Measurements from ENCODE around the gene CYB561. TPM values are rescaled to one million over a fixed set of nuclear protein-coding genes. Genes with fewer than 3 reads are reported as not detected.

CYB561 gene
- total and polyA plus RNA-seq, 2 donors (not counting 1 experiment from before 2014, with no cell fraction given): 3.5 to 4.9 TPM

DNA sequence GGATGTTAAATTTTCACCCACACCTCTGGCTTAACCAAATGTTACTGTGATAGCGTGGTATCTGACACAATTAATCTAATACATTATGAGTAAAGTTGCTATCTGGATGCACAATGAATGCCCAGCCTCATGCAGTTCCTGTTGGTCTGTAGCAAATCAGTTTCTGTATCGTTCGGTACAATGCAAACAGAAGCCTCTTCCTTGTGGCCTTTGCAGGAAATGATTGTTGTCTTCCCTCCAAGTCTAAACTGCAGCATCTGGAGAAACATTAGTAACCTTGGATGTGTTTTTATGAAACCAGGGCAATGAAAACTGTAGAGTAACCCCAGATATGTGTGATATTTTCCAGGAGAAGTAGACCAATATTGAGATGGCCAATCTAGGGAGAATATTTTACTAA, 46.8 kb downstream of the CYB561 start:
- H3K27ac ChIP-seq (ENCODE audit: low read length in 2 of 2): no peak overlapping the region
- TF ChIP-seq, protein P1, sequence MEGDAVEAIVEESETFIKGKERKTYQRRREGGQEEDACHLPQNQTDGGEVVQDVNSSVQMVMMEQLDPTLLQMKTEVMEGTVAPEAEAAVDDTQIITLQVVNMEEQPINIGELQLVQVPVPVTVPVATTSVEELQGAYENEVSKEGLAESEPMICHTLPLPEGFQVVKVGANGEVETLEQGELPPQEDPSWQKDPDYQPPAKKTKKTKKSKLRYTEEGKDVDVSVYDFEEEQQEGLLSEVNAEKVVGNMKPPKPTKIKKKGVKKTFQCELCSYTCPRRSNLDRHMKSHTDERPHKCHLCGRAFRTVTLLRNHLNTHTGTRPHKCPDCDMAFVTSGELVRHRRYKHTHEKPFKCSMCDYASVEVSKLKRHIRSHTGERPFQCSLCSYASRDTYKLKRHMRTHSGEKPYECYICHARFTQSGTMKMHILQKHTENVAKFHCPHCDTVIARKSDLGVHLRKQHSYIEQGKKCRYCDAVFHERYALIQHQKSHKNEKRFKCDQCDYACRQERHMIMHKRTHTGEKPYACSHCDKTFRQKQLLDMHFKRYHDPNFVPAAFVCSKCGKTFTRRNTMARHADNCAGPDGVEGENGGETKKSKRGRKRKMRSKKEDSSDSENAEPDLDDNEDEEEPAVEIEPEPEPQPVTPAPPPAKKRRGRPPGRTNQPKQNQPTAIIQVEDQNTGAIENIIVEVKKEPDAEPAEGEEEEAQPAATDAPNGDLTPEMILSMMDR (IDR thresholded peaks at IDR 0.05): no peak
- no peak for TF ChIP-seq EZH2 (IDR thresholded peaks at IDR 0.05; ENCODE audit: borderline replicate concordance, insufficient read depth, low read depth, low read length, poor library complexity, severe bottlenecking)
- peaks cover 13 to 14% of the 10 kb centered on the region in 2 donors for H3K4me1 ChIP-seq (ENCODE audit: control insufficient read depth in 2 of 2, insufficient read depth in 2 of 2, low read length in 2 of 2)
- ChIA-PET CTCF (no interaction called here), POLR2A (no interaction called here)
- H4K20me1 ChIP-seq (ENCODE audit: control insufficient read depth, insufficient read depth, low read length, poor library complexity, severe bottlenecking): no peaks in the 10 kb centered on the region
- no peak overlapping the region for H2AFZ ChIP-seq (ENCODE audit: insufficient read depth, low read depth, low read length, poor library complexity, severe bottlenecking)
- H3K36me3 ChIP-seq (replicated peaks in 1 of 2; ENCODE audit: control extremely low read depth in 1 of 2, control insufficient read depth in 1 of 2, extremely low read depth in 1 of 2, insufficient read depth in 2 of 2, low read length in 1 of 2): peaks cover 2 to 4% of the 10 kb centered on the region in 2 experiments
- H3K4me2 ChIP-seq (replicated peaks; ENCODE audit: low read depth, low read length, poor library complexity, severe bottlenecking): peak overlapping the region; percentile 17
- no peaks in the 10 kb centered on the region for H3K79me2 ChIP-seq (ENCODE audit: control insufficient read depth, insufficient read depth, low read length)
- H3K27me3 ChIP-seq (replicated peaks in 1 of 4; ENCODE audit: control extremely low read depth in 1 of 4, control insufficient read depth in 3 of 4, insufficient read depth in 4 of 4, low read length in 3 of 4): no peaks in the 10 kb centered on the region
- intact Hi-C loops (cut with micrococcal nuclease): no loop called here
- Mint-ChIP-seq H3K27ac (no peak overlapping the region), H3K4me1 (peaks cover 18% of the 10 kb centered on the region), H3K4me3 (no peak overlapping the region), H3K27me3 (no peaks in the 10 kb centered on the region), H3K9me3 (ENCODE audit: insufficient read depth) (no peaks in the 10 kb centered on the region)
- ATAC-seq (ENCODE audit: low read depth) (no peak), DNase-seq (no peak)
- WGBS (ENCODE audit: insufficient coverage): 35% methylated on average over 2 of the region's 3 CpGs
- peak overlapping the region; percentile 11 for H3K9ac ChIP-seq (ENCODE audit: low read length)
- no peaks in the 10 kb centered on the region for H3K9me3 ChIP-seq (ENCODE audit: control extremely low read depth in 1 of 3, control insufficient read depth in 2 of 3, insufficient read depth in 1 of 3, low read length in 2 of 3)
- H3K4me3 ChIP-seq (ENCODE audit: control extremely low read depth in 1 of 5, extremely low read depth in 1 of 5, insufficient read depth in 1 of 5, low read depth in 2 of 5, low read length in 4 of 5): no peak overlapping the region

DNA sequence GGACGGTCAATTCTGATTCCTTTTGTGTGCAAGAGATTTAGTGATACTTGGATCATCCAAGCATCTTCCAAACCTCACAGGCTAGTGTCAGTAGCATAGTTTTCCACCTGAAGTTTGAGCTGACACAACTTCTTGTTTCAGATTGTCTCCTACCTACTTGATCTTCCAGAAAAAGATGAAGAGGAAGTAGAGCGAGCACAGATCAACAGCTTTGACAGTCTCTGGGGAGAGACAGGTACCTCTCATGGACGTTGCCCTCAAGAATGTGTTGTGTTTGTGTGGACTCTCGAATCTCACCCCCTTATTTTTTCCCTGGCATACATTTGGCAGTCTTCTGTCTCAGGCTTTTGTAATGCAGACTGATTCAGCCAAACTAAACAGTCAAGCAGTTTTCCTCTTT, 47.4 kb downstream of the CYB561 start:
- H3K4me1 Mint-ChIP-seq: peaks cover 18% of the 10 kb centered on the region
- H3K4me2 ChIP-seq (replicated peaks; ENCODE audit: low read depth, low read length, poor library complexity, severe bottlenecking): peak overlapping the region; percentile 17
- intact Hi-C loops (cut with micrococcal nuclease): no loop called here
- H3K9me3 ChIP-seq (ENCODE audit: control extremely low read depth in 1 of 3, control insufficient read depth in 2 of 3, insufficient read depth in 1 of 3, low read length in 2 of 3): no peaks in the 10 kb centered on the region
- ATAC-seq (ENCODE audit: low read depth) (peak; percentile 33), DNase-seq (peak; percentile 28)
- H3K79me2 ChIP-seq (ENCODE audit: control insufficient read depth, insufficient read depth, low read length): no peaks in the 10 kb centered on the region
- H3K4me3 ChIP-seq (ENCODE audit: control extremely low read depth in 1 of 5, extremely low read depth in 1 of 5, insufficient read depth in 1 of 5, low read depth in 2 of 5, low read length in 4 of 5): no peak overlapping the region
- peaks cover 13 to 14% of the 10 kb centered on the region in 2 donors for H3K4me1 ChIP-seq (ENCODE audit: control insufficient read depth in 2 of 2, insufficient read depth in 2 of 2, low read length in 2 of 2)
- H3K27me3 Mint-ChIP-seq: no peaks in the 10 kb centered on the region
- peak overlapping the region; percentile 11 for H2AFZ ChIP-seq (ENCODE audit: insufficient read depth, low read depth, low read length, poor library complexity, severe bottlenecking)
- H3K27me3 ChIP-seq (replicated peaks in 1 of 4; ENCODE audit: control extremely low read depth in 1 of 4, control insufficient read depth in 3 of 4, insufficient read depth in 4 of 4, low read length in 3 of 4): no peaks in the 10 kb centered on the region
- H3K9me3 Mint-ChIP-seq (ENCODE audit: insufficient read depth): no peaks in the 10 kb centered on the region
- WGBS (ENCODE audit: insufficient coverage): no CpG with 5 or more reads among the region's 4 CpGs
- H3K27ac Mint-ChIP-seq: peak overlapping the region; percentile 2
- H3K4me3 Mint-ChIP-seq: no peak overlapping the region
- H4K20me1 ChIP-seq (ENCODE audit: control insufficient read depth, insufficient read depth, low read length, poor library complexity, severe bottlenecking): no peaks in the 10 kb centered on the region
- ChIA-PET POLR2A (no interaction called here), CTCF (interaction anchor here (2.2 kb wide), 1 partner anchor 8 kb away, joined by 11 read pairs; no protein-coding TSS in a partner anchor)
- H3K9ac ChIP-seq (ENCODE audit: low read length): peak overlapping the region; percentile 11
- no peak for TF ChIP-seq EZH2 (IDR thresholded peaks at IDR 0.05; ENCODE audit: borderline replicate concordance, insufficient read depth, low read depth, low read length, poor library complexity, severe bottlenecking)
- TF ChIP-seq, protein P1 (IDR thresholded peaks at IDR 0.05): no peak
- H3K27ac ChIP-seq (ENCODE audit: low read length in 2 of 2): no peak overlapping the region
- H3K36me3 ChIP-seq (replicated peaks in 1 of 2; ENCODE audit: control extremely low read depth in 1 of 2, control insufficient read depth in 1 of 2, extremely low read depth in 1 of 2, insufficient read depth in 2 of 2, low read length in 1 of 2): peaks cover 2 to 4% of the 10 kb centered on the region in 2 experiments
